Breast epithelium (tissue), 3 donors: ENCODE measurements around the gene SUCO.

ENCODE experiments used
- CTCF ChIP-seq, 3 donors: fragments of 450-650 bp; IDR thresholded peaks; one replicate each; pipeline ENCODE4 v1.5.1; 2016 to 2017; ENCODE audit warnings: antibody characterized with exemption in 3 of 3, mild to moderate bottlenecking in 3 of 3, moderate library complexity in 3 of 3
- POLR2A ChIP-seq: fragments of 450-650 bp; IDR thresholded peaks from one replicate; pipeline ENCODE4 v1.6.1; 2016; ENCODE audit warnings: antibody characterized with exemption, mild to moderate bottlenecking, moderate library complexity
- POLR2AphosphoS5 ChIP-seq, 3 donors: sonication (generic); formaldehyde crosslinking; IDR thresholded peaks; one replicate each; pipeline ENCODE4 v1.6.1; 2017; ENCODE audit warnings: antibody characterized with exemption in 3 of 3

- no peak for TF ChIP-seq CTCF (IDR thresholded peaks at IDR 0.05)
- no peak for TF ChIP-seq POLR2A
- no peak for TF ChIP-seq POLR2AphosphoS5 (IDR thresholded peaks at IDR 0.05)
Observed at GRCh38 chr1:172653015-172653709, 120.2 kb downstream of the SUCO start.
